Gastroesophageal sphincter (tissue), 3 donors: ENCODE data around the gene SLC29A2.

Experiments
- EP300 ChIP-seq: sonication (generic); formaldehyde crosslinking; IDR thresholded peaks from one replicate; pipeline ENCODE4 v1.6.1; 2017; ENCODE audit warnings: antibody characterized with exemption, mild to moderate bottlenecking
- TF ChIP-seq, protein P1 (sequence below), 4 experiments: fragments of 200-600 bp in 2 of 4; fragments of 450-650 bp in 2 of 4; sonication (generic) in 1 of 4; IDR thresholded peaks; one replicate each; pipeline ENCODE4 v1.5.1; 2017 to 2019; ENCODE audit warnings: antibody characterized with exemption in 4 of 4, mild to moderate bottlenecking in 2 of 4, moderate library complexity in 2 of 4

DNA sequence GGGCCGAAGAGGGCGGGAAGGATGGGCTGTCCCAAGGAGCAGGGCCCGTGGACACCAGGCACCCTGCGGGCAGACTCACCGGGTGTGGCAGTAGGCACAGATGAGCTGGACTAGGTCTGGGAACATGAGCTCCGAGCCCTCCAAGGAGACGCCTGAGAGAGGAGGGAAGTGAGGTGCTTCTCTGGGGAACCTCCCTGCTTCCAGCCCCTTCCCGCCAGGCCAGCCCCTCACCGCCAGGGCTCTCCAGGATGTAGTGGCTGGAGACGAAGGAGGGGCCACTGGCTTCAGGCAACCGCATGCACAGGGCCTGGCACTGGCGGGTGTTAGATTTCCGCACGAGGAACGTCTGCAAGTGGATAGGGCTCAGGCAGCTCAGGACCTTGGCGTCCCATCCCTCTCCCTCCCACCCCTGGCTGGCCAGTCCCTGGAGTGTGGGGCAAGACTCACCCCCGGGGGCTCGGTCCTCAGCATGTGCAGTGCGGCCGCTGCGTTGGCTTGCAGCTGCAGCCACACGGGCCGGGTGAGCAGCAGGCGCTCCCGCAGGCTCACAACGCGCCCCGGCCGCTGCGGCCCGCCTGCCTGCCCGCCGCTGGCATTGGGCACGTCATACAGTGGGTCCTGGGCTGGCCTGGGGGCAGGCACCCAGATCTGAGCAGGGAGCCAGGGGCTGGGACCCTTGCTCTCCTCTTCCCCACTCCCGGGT is 35.9 kb downstream of the SLC29A2 start:
- TF ChIP-seq, protein P1, sequence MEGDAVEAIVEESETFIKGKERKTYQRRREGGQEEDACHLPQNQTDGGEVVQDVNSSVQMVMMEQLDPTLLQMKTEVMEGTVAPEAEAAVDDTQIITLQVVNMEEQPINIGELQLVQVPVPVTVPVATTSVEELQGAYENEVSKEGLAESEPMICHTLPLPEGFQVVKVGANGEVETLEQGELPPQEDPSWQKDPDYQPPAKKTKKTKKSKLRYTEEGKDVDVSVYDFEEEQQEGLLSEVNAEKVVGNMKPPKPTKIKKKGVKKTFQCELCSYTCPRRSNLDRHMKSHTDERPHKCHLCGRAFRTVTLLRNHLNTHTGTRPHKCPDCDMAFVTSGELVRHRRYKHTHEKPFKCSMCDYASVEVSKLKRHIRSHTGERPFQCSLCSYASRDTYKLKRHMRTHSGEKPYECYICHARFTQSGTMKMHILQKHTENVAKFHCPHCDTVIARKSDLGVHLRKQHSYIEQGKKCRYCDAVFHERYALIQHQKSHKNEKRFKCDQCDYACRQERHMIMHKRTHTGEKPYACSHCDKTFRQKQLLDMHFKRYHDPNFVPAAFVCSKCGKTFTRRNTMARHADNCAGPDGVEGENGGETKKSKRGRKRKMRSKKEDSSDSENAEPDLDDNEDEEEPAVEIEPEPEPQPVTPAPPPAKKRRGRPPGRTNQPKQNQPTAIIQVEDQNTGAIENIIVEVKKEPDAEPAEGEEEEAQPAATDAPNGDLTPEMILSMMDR (IDR thresholded peaks at IDR 0.05) = no peak
- no peak for TF ChIP-seq EP300
